OCI-LY3 (cell line): ENCODE results near the gene FCRL5.

Source experiments
- EZH2phosphoT487 ChIP-seq: fragments of 200-600 bp; shearing (Covaris generic); IDR thresholded peaks from 2 replicates; pipeline ENCODE4 v1.6.1; 2018; ENCODE audit warnings: antibody characterized with exemption, mixed run types, low read depth
- TF ChIP-seq, protein P1 (sequence below): fragments of 200-600, 300-600 bp; sonication (generic); IDR thresholded peaks from 2 replicates; pipeline ENCODE4 v1.5.1; 2014; ENCODE audit warnings: antibody characterized with exemption, low read length, low read depth

DNA sequence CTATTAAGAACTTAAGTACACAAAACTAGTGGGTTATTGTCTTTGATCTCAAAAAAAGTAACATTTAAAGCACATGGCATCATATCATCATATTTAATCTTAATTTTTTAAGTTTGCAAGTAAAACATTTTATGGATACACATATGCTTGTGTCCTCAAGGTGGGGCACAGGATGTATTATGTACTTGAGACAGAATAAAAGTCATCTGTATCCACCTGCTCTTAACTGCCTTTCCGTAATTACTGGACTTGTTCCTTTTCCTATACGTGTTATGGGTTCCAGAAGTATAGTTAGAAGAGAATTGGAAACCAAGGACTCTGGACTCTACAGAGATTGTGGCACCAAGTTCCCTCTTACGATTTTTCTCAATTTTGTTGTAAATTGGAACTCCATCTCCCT, 79.4 kb downstream of the FCRL5 start:
- TF ChIP-seq, protein P1, sequence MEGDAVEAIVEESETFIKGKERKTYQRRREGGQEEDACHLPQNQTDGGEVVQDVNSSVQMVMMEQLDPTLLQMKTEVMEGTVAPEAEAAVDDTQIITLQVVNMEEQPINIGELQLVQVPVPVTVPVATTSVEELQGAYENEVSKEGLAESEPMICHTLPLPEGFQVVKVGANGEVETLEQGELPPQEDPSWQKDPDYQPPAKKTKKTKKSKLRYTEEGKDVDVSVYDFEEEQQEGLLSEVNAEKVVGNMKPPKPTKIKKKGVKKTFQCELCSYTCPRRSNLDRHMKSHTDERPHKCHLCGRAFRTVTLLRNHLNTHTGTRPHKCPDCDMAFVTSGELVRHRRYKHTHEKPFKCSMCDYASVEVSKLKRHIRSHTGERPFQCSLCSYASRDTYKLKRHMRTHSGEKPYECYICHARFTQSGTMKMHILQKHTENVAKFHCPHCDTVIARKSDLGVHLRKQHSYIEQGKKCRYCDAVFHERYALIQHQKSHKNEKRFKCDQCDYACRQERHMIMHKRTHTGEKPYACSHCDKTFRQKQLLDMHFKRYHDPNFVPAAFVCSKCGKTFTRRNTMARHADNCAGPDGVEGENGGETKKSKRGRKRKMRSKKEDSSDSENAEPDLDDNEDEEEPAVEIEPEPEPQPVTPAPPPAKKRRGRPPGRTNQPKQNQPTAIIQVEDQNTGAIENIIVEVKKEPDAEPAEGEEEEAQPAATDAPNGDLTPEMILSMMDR, result no peak
- TF ChIP-seq EZH2phosphoT487, result no peak
